GM12878 (cell line): Measurements from ENCODE around the gene OR9G1. TPM values are rescaled to one million over a fixed set of nuclear protein-coding genes. Genes with fewer than 3 reads are reported as not detected.

Experiments used
- ATAC-seq: fragments of 200-7000 bp; cut with Tn5 transposase; 3 replicates; pipeline ENCODE4 v1.9.1; 2020; ENCODE audit warnings: mild to moderate bottlenecking, moderate library complexity
- BruUV-seq: library from RNA; stranded (reverse); fragments of 400-500 nt; replicated peaks from 2 replicates; lab custom pipeline; 2021; lab: Mats Ljungman, UMichigan
- CTCF ChIA-PET: fragments of 300-600 bp; sonication (Branson Sonifier 250); formaldehyde crosslinking; extraction: SDS; loops from one replicate; lab custom pipeline; 2021; ENCODE audit warnings: inconsistent platforms; lab: Yijun Ruan, JAX
- POLR2A ChIA-PET: fragments of 350-600 bp; formaldehyde crosslinking; extraction: SDS; loops from one replicate; lab custom pipeline; 2021; ENCODE audit warnings: inconsistent platforms; lab: Charles Lee
- RAD21 ChIA-PET: fragments of 300-600 bp; sonication (Branson Sonifier 250); formaldehyde crosslinking; loops from one replicate; lab custom pipeline; 2023; ENCODE audit warnings: antibody characterized with exemption; ENCODE audit not compliant: unreplicated experiment; lab: Charles Lee
- SMC1A ChIA-PET: fragments of 300-600 bp; sonication (Branson Sonifier 250); formaldehyde crosslinking; loops from one replicate; lab custom pipeline; 2023; ENCODE audit not compliant: unreplicated experiment, uncharacterized antibody; lab: Charles Lee
- DNase-seq: peaks from one replicate; pipeline ENCODE4 v3.0.0-alpha.2; 2011; ENCODE audit warnings: low read depth, low spot score
- FAIRE-seq: peaks from 3 replicates; lab custom pipeline; 2011; peaks lifted over from hg19 to GRCh38; lab: Jason Lieb, UNC
- H2AFZ ChIP-seq: 2 replicates; pipeline ENCODE4 v1.6.0; 2011; ENCODE audit warnings: low read depth, low read length, control low read depth; ENCODE audit not compliant: control insufficient read depth
- H3K27ac ChIP-seq: 2 replicates; pipeline ENCODE4 v1.5.1; 2011; ENCODE audit warnings: control low read depth; ENCODE audit not compliant: control insufficient read depth, insufficient read depth
- H3K27me3 ChIP-seq, 2 experiments: replicated peaks in 1 of 2; 2 replicates each; pipeline versions ENCODE4 v1.6.0 to v1.6.1; 2011; ENCODE audit warnings: low read length in 1 of 2; ENCODE audit not compliant: control insufficient read depth in 2 of 2, insufficient read depth in 2 of 2
- H3K36me3 ChIP-seq, 2 experiments: 2 replicates each; pipeline ENCODE4 v1.5.1; 2011; ENCODE audit warnings: low read length in 1 of 2; ENCODE audit not compliant: control insufficient read depth in 2 of 2, insufficient read depth in 2 of 2
- H3K4me1 ChIP-seq: 2 replicates; pipeline ENCODE4 v1.6.1; 2011; ENCODE audit warnings: mild to moderate bottlenecking, low read length, moderate library complexity, mixed read lengths; ENCODE audit not compliant: control insufficient read depth, insufficient read depth
- H3K4me2 ChIP-seq: 2 replicates; pipeline ENCODE4 v1.6.0; 2011; ENCODE audit warnings: control low read depth; ENCODE audit not compliant: control insufficient read depth, insufficient read depth
- H3K4me3 ChIP-seq: fragments of 200-600 bp; sonication (generic); 2 replicates; pipeline ENCODE4 v1.5.1; 2016
- H3K79me2 ChIP-seq: 2 replicates; pipeline ENCODE4 v1.6.0; 2011; ENCODE audit warnings: low read length; ENCODE audit not compliant: control insufficient read depth, insufficient read depth
- H3K9ac ChIP-seq: 2 replicates; pipeline ENCODE4 v1.8.0; 2011; ENCODE audit warnings: low read length, control low read depth, mixed read lengths; ENCODE audit not compliant: control insufficient read depth, insufficient read depth
- H3K9me3 ChIP-seq: replicated peaks from 3 replicates; pipeline ENCODE4 v1.5.1; 2011; ENCODE audit warnings: mild to moderate bottlenecking, low read length; ENCODE audit not compliant: control insufficient read depth, insufficient read depth
- H4K20me1 ChIP-seq: 2 replicates; pipeline ENCODE4 v1.6.0; 2011; ENCODE audit not compliant: control insufficient read depth, insufficient read depth
- CREM ChIP-seq: IDR thresholded peaks from 2 replicates; pipeline ENCODE4 v1.6.1; 2014; ENCODE audit warnings: antibody characterized with exemption, low read depth
- DPF2 ChIP-seq: fragments of 450-650 bp; IDR thresholded peaks from 2 replicates; pipeline ENCODE4 v1.6.1; 2017; ENCODE audit warnings: mild to moderate bottlenecking
- FOXM1 ChIP-seq: IDR thresholded peaks from 2 replicates; pipeline ENCODE4 v1.6.1; 2012; ENCODE audit warnings: low read depth, mild to moderate bottlenecking, inconsistent platforms, low read length, moderate library complexity
- GABPA ChIP-seq: IDR thresholded peaks from 2 replicates; pipeline ENCODE4 v1.6.1; 2014; ENCODE audit warnings: antibody characterized with exemption, low read depth, mild to moderate bottlenecking, inconsistent platforms
- JUNB ChIP-seq: IDR thresholded peaks from 2 replicates; pipeline ENCODE4 v1.6.1; 2016; ENCODE audit warnings: antibody characterized with exemption, mild to moderate bottlenecking
- LARP7 ChIP-seq: fragments of 450-650 bp; IDR thresholded peaks from 2 replicates; pipeline ENCODE4 v1.6.1; 2017; ENCODE audit warnings: mild to moderate bottlenecking
- MAX ChIP-seq: IDR thresholded peaks from 2 replicates; pipeline ENCODE4 v1.6.1; 2012; ENCODE audit warnings: low read depth, low read length, improper control_type of control experiment
- MEF2B ChIP-seq: fragments of 450-650 bp; IDR thresholded peaks from 2 replicates; pipeline ENCODE4 v1.6.1; 2018; ENCODE audit warnings: mild to moderate bottlenecking, moderate library complexity; ENCODE audit not compliant: partially characterized antibody, poor library complexity, severe bottlenecking
- NRF1 ChIP-seq: conservative IDR thresholded peaks from 2 replicates; pipeline ENCODE4 v1.6.1; 2011; ENCODE audit warnings: mild to moderate bottlenecking, low read depth, low read length, improper control_type of control experiment
- STAT1 ChIP-seq: fragments of 450-650 bp; conservative IDR thresholded peaks from 2 replicates; pipeline ENCODE4 v1.6.1; 2014; ENCODE audit warnings: antibody characterized with exemption, mild to moderate bottlenecking
- SUPT20H ChIP-seq: IDR thresholded peaks from 2 replicates; pipeline ENCODE4 v1.6.1; 2011; ENCODE audit warnings: low read depth, mild to moderate bottlenecking, low read length, moderate library complexity, borderline replicate concordance; ENCODE audit not compliant: control insufficient read depth
- TAF1 ChIP-seq: IDR thresholded peaks from 2 replicates; pipeline ENCODE4 v1.6.1; 2011; ENCODE audit warnings: mild to moderate bottlenecking, low read depth, low read length, borderline replicate concordance
- ZNF622 ChIP-seq: fragments of 450-650 bp; IDR thresholded peaks from 2 replicates; pipeline ENCODE4 v1.6.1; 2017; ENCODE audit warnings: mild to moderate bottlenecking, inconsistent platforms
- ZSCAN29 ChIP-seq: fragments of 450-650 bp; IDR thresholded peaks from 2 replicates; pipeline ENCODE4 v1.6.1; 2017; ENCODE audit warnings: mild to moderate bottlenecking, moderate library complexity
- WGBS: methylation state at CpG from one replicate; pipeline ENCODE4 v1.1.6; 2016; ENCODE audit warnings: low lambda C conversion rate; ENCODE audit not compliant: insufficient replicate concordance, insufficient coverage; ENCODE audit errors: missing lambda C conversion rate; 5-methylcytosine and 5-hydroxymethylcytosine counted together
- in situ Hi-C: fragments of 300-500 bp; cut with MboI; formaldehyde crosslinking; loops from 9 replicates; pipeline ENCODE4 v1.14.3; 2018; ENCODE audit warnings: mixed read lengths
- intact Hi-C: fragments of 100-400 bp; cut with micrococcal nuclease; formaldehyde crosslinking; loops from one replicate; pipeline ENCODE4 v1.14.2; 2022; ENCODE audit not compliant: unreplicated experiment
- polyA plus RNA-seq, 11 experiments: library from polyadenylated mRNA; depleted of rRNA in 4 of 11; unstranded in 6 of 11; stranded (reverse) in 5 of 11; fragments of >200 nt; fragmentation: Nextera tagmentation in 4 of 11; fragmentation: Illumina TruSeq in 1 of 11; extraction: Ambion mirVana in 4 of 11; extraction: Trizol in 1 of 11; gene quantifications; 1 replicate in 1 of 11; 2 replicates in 10 of 11; pipeline versions ENCODE4 v1.2.1 to v1.2.3, GENCODE V29; 2011 to 2016; ENCODE audit warnings: inconsistent platforms in 2 of 11, missing spikeins in 2 of 11, low read depth in 1 of 11
- total RNA-seq, 4 experiments: library from RNA; depleted of rRNA in 3 of 4; stranded (reverse); fragments of >200 nt in 3 of 4; fragmentation: Illumina TruSeq in 1 of 4; extraction: Trizol in 1 of 4; gene quantifications; 2 replicates each; pipeline versions ENCODE4 v1.2.1 to v1.2.3, GENCODE V29; 2013 to 2021
- TF ChIP-seq, protein P1 (sequence below): fragments of 150-350 bp; IDR thresholded peaks from 2 replicates; pipeline ENCODE4 v1.6.1; 2016; ENCODE audit warnings: low read depth, low read length
- TF ChIP-seq, protein P2 (sequence below): fragments of 450-650 bp; IDR thresholded peaks from 2 replicates; pipeline ENCODE4 v1.6.1; 2016; ENCODE audit warnings: mild to moderate bottlenecking

Gene OR9G1
- total and polyA plus RNA-seq, 10 of the 15 experiments (the other 5 are each of a cell fraction or from before 2014, with no cell fraction given) = not detected

GRCh38 chr11:56750190-56750589 is 51.3 kb downstream of the OR9G1 start (continued):
- TF ChIP-seq DPF2 = no peak
- TF ChIP-seq, protein P1, sequence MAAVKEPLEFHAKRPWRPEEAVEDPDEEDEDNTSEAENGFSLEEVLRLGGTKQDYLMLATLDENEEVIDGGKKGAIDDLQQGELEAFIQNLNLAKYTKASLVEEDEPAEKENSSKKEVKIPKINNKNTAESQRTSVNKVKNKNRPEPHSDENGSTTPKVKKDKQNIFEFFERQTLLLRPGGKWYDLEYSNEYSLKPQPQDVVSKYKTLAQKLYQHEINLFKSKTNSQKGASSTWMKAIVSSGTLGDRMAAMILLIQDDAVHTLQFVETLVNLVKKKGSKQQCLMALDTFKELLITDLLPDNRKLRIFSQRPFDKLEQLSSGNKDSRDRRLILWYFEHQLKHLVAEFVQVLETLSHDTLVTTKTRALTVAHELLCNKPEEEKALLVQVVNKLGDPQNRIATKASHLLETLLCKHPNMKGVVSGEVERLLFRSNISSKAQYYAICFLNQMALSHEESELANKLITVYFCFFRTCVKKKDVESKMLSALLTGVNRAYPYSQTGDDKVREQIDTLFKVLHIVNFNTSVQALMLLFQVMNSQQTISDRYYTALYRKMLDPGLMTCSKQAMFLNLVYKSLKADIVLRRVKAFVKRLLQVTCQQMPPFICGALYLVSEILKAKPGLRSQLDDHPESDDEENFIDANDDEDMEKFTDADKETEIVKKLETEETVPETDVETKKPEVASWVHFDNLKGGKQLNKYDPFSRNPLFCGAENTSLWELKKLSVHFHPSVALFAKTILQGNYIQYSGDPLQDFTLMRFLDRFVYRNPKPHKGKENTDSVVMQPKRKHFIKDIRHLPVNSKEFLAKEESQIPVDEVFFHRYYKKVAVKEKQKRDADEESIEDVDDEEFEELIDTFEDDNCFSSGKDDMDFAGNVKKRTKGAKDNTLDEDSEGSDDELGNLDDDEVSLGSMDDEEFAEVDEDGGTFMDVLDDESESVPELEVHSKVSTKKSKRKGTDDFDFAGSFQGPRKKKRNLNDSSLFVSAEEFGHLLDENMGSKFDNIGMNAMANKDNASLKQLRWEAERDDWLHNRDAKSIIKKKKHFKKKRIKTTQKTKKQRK = no peak
- no peak for TF ChIP-seq CREM
- no peak for TF ChIP-seq SUPT20H
- no peak for TF ChIP-seq JUNB
- TF ChIP-seq, protein P2, sequence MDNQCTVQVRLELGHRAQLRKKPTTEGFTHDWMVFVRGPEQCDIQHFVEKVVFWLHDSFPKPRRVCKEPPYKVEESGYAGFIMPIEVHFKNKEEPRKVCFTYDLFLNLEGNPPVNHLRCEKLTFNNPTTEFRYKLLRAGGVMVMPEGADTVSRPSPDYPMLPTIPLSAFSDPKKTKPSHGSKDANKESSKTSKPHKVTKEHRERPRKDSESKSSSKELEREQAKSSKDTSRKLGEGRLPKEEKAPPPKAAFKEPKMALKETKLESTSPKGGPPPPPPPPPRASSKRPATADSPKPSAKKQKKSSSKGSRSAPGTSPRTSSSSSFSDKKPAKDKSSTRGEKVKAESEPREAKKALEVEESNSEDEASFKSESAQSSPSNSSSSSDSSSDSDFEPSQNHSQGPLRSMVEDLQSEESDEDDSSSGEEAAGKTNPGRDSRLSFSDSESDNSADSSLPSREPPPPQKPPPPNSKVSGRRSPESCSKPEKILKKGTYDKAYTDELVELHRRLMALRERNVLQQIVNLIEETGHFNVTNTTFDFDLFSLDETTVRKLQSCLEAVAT = no peak
- no peak for TF ChIP-seq LARP7

DNA sequence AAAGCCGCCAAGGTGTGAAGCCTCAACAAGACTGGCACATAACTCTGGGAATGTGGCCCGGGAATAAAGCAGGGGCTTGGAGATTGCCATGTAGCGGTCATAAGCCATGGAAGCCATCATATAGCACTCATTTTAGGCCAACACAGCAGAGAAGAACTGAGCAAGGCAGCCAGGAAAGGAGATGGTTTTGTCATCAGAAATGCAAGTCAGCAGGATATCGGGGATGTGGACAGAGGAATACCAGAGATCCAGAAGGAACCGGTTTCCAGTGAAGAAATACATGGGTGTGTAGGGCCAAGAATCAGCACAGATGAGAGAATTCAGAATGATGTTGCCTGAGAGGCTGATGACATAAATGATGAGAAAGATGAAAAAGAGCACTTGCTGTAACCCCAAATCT is 52.6 kb downstream of the OR9G1 start:
- ChIA-PET SMC1A (no interaction called here), POLR2A (no interaction called here), CTCF (no interaction called here), RAD21 (no interaction called here)
- no peak for DNase-seq
- no peaks in the 10 kb centered on the region for H3K27me3 ChIP-seq
- 44% methylated on average over 5 of the region's 5 CpGs for WGBS
- no peak overlapping the region for H3K9ac ChIP-seq
- no peak for ATAC-seq
- no TSS peak for BruUV-seq
- in situ Hi-C loops = no loop called here
- H3K27ac ChIP-seq = no peak overlapping the region
- H3K4me1 ChIP-seq = no peaks in the 10 kb centered on the region
- no peak overlapping the region for H3K4me2 ChIP-seq
- H4K20me1 ChIP-seq = no peaks in the 10 kb centered on the region
- no peaks in the 10 kb centered on the region for H3K79me2 ChIP-seq
- no peak overlapping the region for H3K4me3 ChIP-seq
- H2AFZ ChIP-seq = no peak overlapping the region
- H3K36me3 ChIP-seq = no peaks in the 10 kb centered on the region
- FAIRE-seq = no peak
- H3K9me3 ChIP-seq = no peaks in the 10 kb centered on the region
- intact Hi-C loops = no loop called here
- TF ChIP-seq TAF1 = no peak
- TF ChIP-seq MAX = no peak
- no peak for TF ChIP-seq ZSCAN29
- TF ChIP-seq MEF2B = no peak
- no peak for TF ChIP-seq NRF1
- no peak for TF ChIP-seq GABPA
- TF ChIP-seq ZNF622 = no peak
- TF ChIP-seq FOXM1 = no peak
- TF ChIP-seq STAT1 = no peak
